ENCODE measurements around the gene SGK1. TPM values are rescaled to one million over a fixed set of nuclear protein-coding genes. Genes with fewer than 3 reads are reported as not detected.

SGK1 gene
- total and polyA plus RNA-seq, 10 of the 15 experiments (the other 5 are each of a cell fraction or from before 2014, with no cell fraction given): 0.62 to 5.1 (median 2.9) TPM

DNA sequence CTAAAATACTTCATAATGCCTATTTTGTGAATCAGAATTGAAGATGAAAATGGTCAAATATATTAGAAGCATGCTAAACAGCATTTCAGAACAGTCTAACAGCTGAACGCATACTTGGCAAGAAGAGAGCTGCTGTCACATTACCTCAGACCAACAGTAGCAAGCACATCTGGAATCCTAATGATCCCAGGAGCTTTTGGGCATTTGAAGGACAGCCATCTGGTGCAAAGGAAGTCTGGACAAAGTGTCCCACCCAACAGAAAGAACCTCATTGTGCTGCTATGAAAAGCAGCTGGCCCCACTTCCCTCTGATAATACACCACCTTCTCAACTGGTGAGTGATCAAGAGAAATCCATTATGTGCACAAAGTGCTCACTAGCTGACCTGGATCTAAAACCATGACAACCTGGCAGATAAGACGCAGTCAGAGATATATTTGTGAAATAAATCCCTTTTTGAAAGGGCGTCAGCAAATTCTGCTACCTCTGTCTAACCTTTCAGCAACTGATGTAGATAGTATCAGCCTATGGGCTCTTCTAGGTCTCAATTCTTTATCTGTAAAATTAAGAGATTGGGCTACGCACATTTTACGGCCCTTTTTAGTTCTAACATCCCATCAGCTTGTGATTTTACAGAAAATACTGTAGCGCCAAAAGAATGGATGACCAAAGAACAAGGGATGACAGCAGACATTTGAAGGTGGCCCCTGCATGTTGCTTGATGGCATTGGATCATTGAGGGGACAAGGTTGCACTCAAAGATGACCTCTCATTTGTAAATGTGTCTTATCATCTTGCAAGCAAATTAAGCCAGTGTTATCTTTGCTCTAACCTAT, 78.7 kb downstream of the SGK1 start:
- no TSS peak for BruUV-seq (replicated peaks)
- Histone ChIP-seq H3K9ac (ENCODE audit: control insufficient read depth, insufficient read depth, low read length) (no peak overlapping the region), H3K9me3 (replicated peaks; ENCODE audit: control insufficient read depth, insufficient read depth, low read length) (no peaks in the 10 kb centered on the region; the same call in 2 of the 3 replicates), H4K20me1 (ENCODE audit: control insufficient read depth, insufficient read depth) (no peaks in the 10 kb centered on the region), H3K27ac (ENCODE audit: control insufficient read depth, insufficient read depth) (no peak overlapping the region), H3K79me2 (ENCODE audit: control insufficient read depth, insufficient read depth, low read length) (no peaks in the 10 kb centered on the region), H2AFZ (ENCODE audit: control insufficient read depth, low read depth, low read length) (no peak overlapping the region), H3K36me3 (ENCODE audit: control insufficient read depth in 2 of 2, insufficient read depth in 2 of 2, low read length in 1 of 2) (no peaks in the 10 kb centered on the region), H3K27me3 (replicated peaks in 1 of 2; ENCODE audit: control insufficient read depth in 2 of 2, insufficient read depth in 2 of 2, low read length in 1 of 2) (no peaks in the 10 kb centered on the region), H3K4me3 (no peak overlapping the region), H3K4me2 (ENCODE audit: control insufficient read depth, insufficient read depth) (no peak overlapping the region), H3K4me1 (ENCODE audit: control insufficient read depth, insufficient read depth, low read length) (peaks cover 12% of the 10 kb centered on the region)
- 96% methylated on average over 6 of the region's 6 CpGs for WGBS (ENCODE audit: insufficient coverage, insufficient replicate concordance, low lambda C conversion rate, missing lambda C conversion rate)
- RAD21 ChIA-PET (ENCODE audit: unreplicated experiment): no interaction called here
- TF ChIP-seq, protein P1, sequence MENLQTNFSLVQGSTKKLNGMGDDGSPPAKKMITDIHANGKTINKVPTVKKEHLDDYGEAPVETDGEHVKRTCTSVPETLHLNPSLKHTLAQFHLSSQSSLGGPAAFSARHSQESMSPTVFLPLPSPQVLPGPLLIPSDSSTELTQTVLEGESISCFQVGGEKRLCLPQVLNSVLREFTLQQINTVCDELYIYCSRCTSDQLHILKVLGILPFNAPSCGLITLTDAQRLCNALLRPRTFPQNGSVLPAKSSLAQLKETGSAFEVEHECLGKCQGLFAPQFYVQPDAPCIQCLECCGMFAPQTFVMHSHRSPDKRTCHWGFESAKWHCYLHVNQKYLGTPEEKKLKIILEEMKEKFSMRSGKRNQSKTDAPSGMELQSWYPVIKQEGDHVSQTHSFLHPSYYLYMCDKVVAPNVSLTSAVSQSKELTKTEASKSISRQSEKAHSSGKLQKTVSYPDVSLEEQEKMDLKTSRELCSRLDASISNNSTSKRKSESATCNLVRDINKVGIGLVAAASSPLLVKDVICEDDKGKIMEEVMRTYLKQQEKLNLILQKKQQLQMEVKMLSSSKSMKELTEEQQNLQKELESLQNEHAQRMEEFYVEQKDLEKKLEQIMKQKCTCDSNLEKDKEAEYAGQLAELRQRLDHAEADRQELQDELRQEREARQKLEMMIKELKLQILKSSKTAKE (IDR thresholded peaks at IDR 0.05; ENCODE audit: low read depth, poor library complexity, severe bottlenecking): no peak
- no peak for TF ChIP-seq SMAD1 (IDR thresholded peaks at IDR 0.05; ENCODE audit: low read depth, partially characterized antibody)
- TF ChIP-seq, protein P2, sequence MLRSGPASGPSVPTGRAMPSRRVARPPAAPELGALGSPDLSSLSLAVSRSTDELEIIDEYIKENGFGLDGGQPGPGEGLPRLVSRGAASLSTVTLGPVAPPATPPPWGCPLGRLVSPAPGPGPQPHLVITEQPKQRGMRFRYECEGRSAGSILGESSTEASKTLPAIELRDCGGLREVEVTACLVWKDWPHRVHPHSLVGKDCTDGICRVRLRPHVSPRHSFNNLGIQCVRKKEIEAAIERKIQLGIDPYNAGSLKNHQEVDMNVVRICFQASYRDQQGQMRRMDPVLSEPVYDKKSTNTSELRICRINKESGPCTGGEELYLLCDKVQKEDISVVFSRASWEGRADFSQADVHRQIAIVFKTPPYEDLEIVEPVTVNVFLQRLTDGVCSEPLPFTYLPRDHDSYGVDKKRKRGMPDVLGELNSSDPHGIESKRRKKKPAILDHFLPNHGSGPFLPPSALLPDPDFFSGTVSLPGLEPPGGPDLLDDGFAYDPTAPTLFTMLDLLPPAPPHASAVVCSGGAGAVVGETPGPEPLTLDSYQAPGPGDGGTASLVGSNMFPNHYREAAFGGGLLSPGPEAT (IDR thresholded peaks at IDR 0.05; ENCODE audit: low read depth): no peak
- no peak for TF ChIP-seq PAX8 (IDR thresholded peaks at IDR 0.05)
- no peak for TF ChIP-seq NR2C1 (IDR thresholded peaks at IDR 0.05)
- intact Hi-C loops (cut with micrococcal nuclease; ENCODE audit: unreplicated experiment) (no loop called here), in situ Hi-C loops (cut with MboI) (no loop called here)
- FAIRE-seq (no peak), ATAC-seq (no peak), DNase-seq (ENCODE audit: low read depth, low spot score) (no peak)
- CTCF ChIA-PET: interaction anchor here (1.2 kb wide), 1 partner anchor 8 kb away, joined by 3 read pairs; no protein-coding TSS in a partner anchor
- SMC1A ChIA-PET (ENCODE audit: uncharacterized antibody, unreplicated experiment): interaction anchor here (1.0 kb wide), 1 partner anchor 27 kb away, joined by 4 read pairs; no protein-coding TSS in a partner anchor
- POLR2A ChIA-PET: interaction anchor here (0.9 kb wide), 1 partner anchor 141 kb away, joined by 3 read pairs; no protein-coding TSS in a partner anchor
